ENCODE data around the gene CNTN6. TPM values are rescaled to one million over a fixed set of nuclear protein-coding genes. Genes with fewer than 3 reads are reported as not detected.

CNTN6 gene
- total RNA-seq, 1 experiment from 2014 or later = not detected

- Histone ChIP-seq H3K4me3 (ENCODE audit: low read length) (no peak overlapping the region), H3K27me3 (ENCODE audit: low read length) (no peaks in the 10 kb centered on the region), H3K9me3 (ENCODE audit: low read length) (peaks cover 8% of the 10 kb centered on the region; the same call in 1 of the 2 replicates), H4K20me1 (ENCODE audit: insufficient read depth, low read depth, low read length) (no peaks in the 10 kb centered on the region), H3K79me2 (ENCODE audit: low read length) (no peaks in the 10 kb centered on the region), H3K9ac (ENCODE audit: low read length) (no peak overlapping the region), H2AFZ (ENCODE audit: low read length) (no peak overlapping the region), H3K4me1 (ENCODE audit: low read length) (no peaks in the 10 kb centered on the region), H3K27ac (ENCODE audit: low read length) (no peak overlapping the region), H3K9me2 (replicated peaks; ENCODE audit: insufficient read depth, low read length) (no peaks in the 10 kb centered on the region), H3K4me2 (ENCODE audit: low read depth, low read length, poor library complexity, severe bottlenecking) (no peak overlapping the region), H3K36me3 (ENCODE audit: insufficient read depth, low read length) (no peaks in the 10 kb centered on the region)
- DNase-seq = no peak
These were observed 122.1 kb downstream of the CNTN6 start for GRCh38 chr3:1214933-1215332.

GRCh38 chr3:1216856-1217255 lies 124.0 kb downstream of the CNTN6 start:
- H3K9ac ChIP-seq (ENCODE audit: low read length) = no peak overlapping the region
- no peak overlapping the region for H3K4me2 ChIP-seq (ENCODE audit: low read depth, low read length, poor library complexity, severe bottlenecking)
- H3K9me3 ChIP-seq (ENCODE audit: low read length) = peaks cover 8% of the 10 kb centered on the region; the same call in 1 of the 2 replicates
- no peaks in the 10 kb centered on the region for H4K20me1 ChIP-seq (ENCODE audit: insufficient read depth, low read depth, low read length)
- no peak for DNase-seq
- H3K79me2 ChIP-seq (ENCODE audit: low read length) = no peaks in the 10 kb centered on the region
- H3K4me3 ChIP-seq (ENCODE audit: low read length) = no peak overlapping the region
- no peaks in the 10 kb centered on the region for H3K27me3 ChIP-seq (ENCODE audit: low read length)
- no peaks in the 10 kb centered on the region for H3K36me3 ChIP-seq (ENCODE audit: insufficient read depth, low read length)
- no peaks in the 10 kb centered on the region for H3K4me1 ChIP-seq (ENCODE audit: low read length)
- H3K27ac ChIP-seq (ENCODE audit: low read length) = no peak overlapping the region
- H3K9me2 ChIP-seq (replicated peaks; ENCODE audit: insufficient read depth, low read length) = no peaks in the 10 kb centered on the region
- no peak overlapping the region for H2AFZ ChIP-seq (ENCODE audit: low read length)

- DNase-seq = no peak
- Histone ChIP-seq H3K4me2 (ENCODE audit: low read depth, low read length, poor library complexity, severe bottlenecking) (no peak overlapping the region), H3K9me3 (ENCODE audit: low read length) (peaks cover 3% of the 10 kb centered on the region), H3K27me3 (ENCODE audit: low read length) (no peaks in the 10 kb centered on the region), H3K9me2 (replicated peaks; ENCODE audit: insufficient read depth, low read length) (no peaks in the 10 kb centered on the region), H3K9ac (ENCODE audit: low read length) (no peak overlapping the region), H3K4me3 (ENCODE audit: low read length) (no peak overlapping the region), H3K79me2 (ENCODE audit: low read length) (no peaks in the 10 kb centered on the region), H4K20me1 (ENCODE audit: insufficient read depth, low read depth, low read length) (no peaks in the 10 kb centered on the region), H2AFZ (ENCODE audit: low read length) (no peak overlapping the region), H3K36me3 (ENCODE audit: insufficient read depth, low read length) (no peaks in the 10 kb centered on the region), H3K4me1 (ENCODE audit: low read length) (no peaks in the 10 kb centered on the region), H3K27ac (ENCODE audit: low read length) (no peak overlapping the region)
These were observed 134.3 kb downstream of the CNTN6 start for GRCh38 chr3:1227111-1227510.

- H3K9ac ChIP-seq (ENCODE audit: low read length) = no peak overlapping the region
- H3K79me2 ChIP-seq (ENCODE audit: low read length) = no peaks in the 10 kb centered on the region
- H3K4me2 ChIP-seq (ENCODE audit: low read depth, low read length, poor library complexity, severe bottlenecking) = no peak overlapping the region
- no peaks in the 10 kb centered on the region for H3K36me3 ChIP-seq (ENCODE audit: insufficient read depth, low read length)
- no peaks in the 10 kb centered on the region for H3K9me2 ChIP-seq (replicated peaks; ENCODE audit: insufficient read depth, low read length)
- H3K4me3 ChIP-seq (ENCODE audit: low read length) = no peak overlapping the region
- H4K20me1 ChIP-seq (ENCODE audit: insufficient read depth, low read depth, low read length) = no peaks in the 10 kb centered on the region
- no peaks in the 10 kb centered on the region for H3K27me3 ChIP-seq (ENCODE audit: low read length)
- H3K9me3 ChIP-seq (ENCODE audit: low read length) = peaks cover 3% of the 10 kb centered on the region
- H2AFZ ChIP-seq (ENCODE audit: low read length) = no peak overlapping the region
- H3K4me1 ChIP-seq (ENCODE audit: low read length) = no peaks in the 10 kb centered on the region
- no peak overlapping the region for H3K27ac ChIP-seq (ENCODE audit: low read length)
- no peak for DNase-seq
These were observed 135.5 kb downstream of the CNTN6 start for GRCh38 chr3:1228289-1228688.

- no peaks in the 10 kb centered on the region for H3K4me1 ChIP-seq (ENCODE audit: low read length)
- H3K36me3 ChIP-seq (ENCODE audit: insufficient read depth, low read length) = no peaks in the 10 kb centered on the region
- H3K9me2 ChIP-seq (replicated peaks; ENCODE audit: insufficient read depth, low read length) = no peaks in the 10 kb centered on the region
- no peaks in the 10 kb centered on the region for H4K20me1 ChIP-seq (ENCODE audit: insufficient read depth, low read depth, low read length)
- peaks cover 3% of the 10 kb centered on the region; the same call in 1 of the 2 replicates for H3K9me3 ChIP-seq (ENCODE audit: low read length)
- no peak overlapping the region for H3K9ac ChIP-seq (ENCODE audit: low read length)
- DNase-seq = no peak
- no peak overlapping the region for H3K4me2 ChIP-seq (ENCODE audit: low read depth, low read length, poor library complexity, severe bottlenecking)
- H2AFZ ChIP-seq (ENCODE audit: low read length) = no peak overlapping the region
- H3K79me2 ChIP-seq (ENCODE audit: low read length) = no peaks in the 10 kb centered on the region
- no peak overlapping the region for H3K4me3 ChIP-seq (ENCODE audit: low read length)
- H3K27ac ChIP-seq (ENCODE audit: low read length) = no peak overlapping the region
- H3K27me3 ChIP-seq (ENCODE audit: low read length) = no peaks in the 10 kb centered on the region
These were observed 138.1 kb downstream of the CNTN6 start for GRCh38 chr3:1230920-1231319.

- Histone ChIP-seq H3K27ac (ENCODE audit: low read length) (no peak overlapping the region), H3K4me1 (ENCODE audit: low read length) (no peaks in the 10 kb centered on the region), H3K9me3 (ENCODE audit: low read length) (peaks cover 3% of the 10 kb centered on the region; the same call in 1 of the 2 replicates), H3K27me3 (ENCODE audit: low read length) (no peaks in the 10 kb centered on the region), H3K79me2 (ENCODE audit: low read length) (no peaks in the 10 kb centered on the region), H4K20me1 (ENCODE audit: insufficient read depth, low read depth, low read length) (no peaks in the 10 kb centered on the region), H3K4me3 (ENCODE audit: low read length) (no peak overlapping the region), H3K9ac (ENCODE audit: low read length) (no peak overlapping the region), H3K9me2 (replicated peaks; ENCODE audit: insufficient read depth, low read length) (no peaks in the 10 kb centered on the region), H3K4me2 (ENCODE audit: low read depth, low read length, poor library complexity, severe bottlenecking) (no peak overlapping the region), H3K36me3 (ENCODE audit: insufficient read depth, low read length) (no peaks in the 10 kb centered on the region), H2AFZ (ENCODE audit: low read length) (no peak overlapping the region)
- DNase-seq = no peak
These were observed 139.5 kb downstream of the CNTN6 start for GRCh38 chr3:1232276-1232675.

GRCh38 chr3:1235526-1236120 lies 142.8 kb downstream of the CNTN6 start:
- DNase-seq = no peak
- H3K9me3 ChIP-seq (ENCODE audit: low read length) = peaks cover under 1% of the 10 kb centered on the region; the same call in 1 of the 2 replicates
- H3K4me1 ChIP-seq (ENCODE audit: low read length) = no peaks in the 10 kb centered on the region
- H3K4me2 ChIP-seq (ENCODE audit: low read depth, low read length, poor library complexity, severe bottlenecking) = no peak overlapping the region
- H3K4me3 ChIP-seq (ENCODE audit: low read length) = no peak overlapping the region
- no peaks in the 10 kb centered on the region for H3K9me2 ChIP-seq (replicated peaks; ENCODE audit: insufficient read depth, low read length)
- H2AFZ ChIP-seq (ENCODE audit: low read length) = no peak overlapping the region
- H3K27ac ChIP-seq (ENCODE audit: low read length) = no peak overlapping the region
- H3K27me3 ChIP-seq (ENCODE audit: low read length) = no peaks in the 10 kb centered on the region
- H3K36me3 ChIP-seq (ENCODE audit: insufficient read depth, low read length) = no peaks in the 10 kb centered on the region
- H3K9ac ChIP-seq (ENCODE audit: low read length) = no peak overlapping the region
- no peaks in the 10 kb centered on the region for H3K79me2 ChIP-seq (ENCODE audit: low read length)
- H4K20me1 ChIP-seq (ENCODE audit: insufficient read depth, low read depth, low read length) = no peaks in the 10 kb centered on the region

GRCh38 chr3:1251282-1252060 lies 158.6 kb downstream of the CNTN6 start:
- no peak overlapping the region for H3K4me2 ChIP-seq (ENCODE audit: low read depth, low read length, poor library complexity, severe bottlenecking)
- no peaks in the 10 kb centered on the region for H3K27me3 ChIP-seq (ENCODE audit: low read length)
- no peak overlapping the region for H2AFZ ChIP-seq (ENCODE audit: low read length)
- H3K36me3 ChIP-seq (ENCODE audit: insufficient read depth, low read length) = no peaks in the 10 kb centered on the region
- no peaks in the 10 kb centered on the region for H3K79me2 ChIP-seq (ENCODE audit: low read length)
- H4K20me1 ChIP-seq (ENCODE audit: insufficient read depth, low read depth, low read length) = no peaks in the 10 kb centered on the region
- H3K9me2 ChIP-seq (replicated peaks; ENCODE audit: insufficient read depth, low read length) = no peaks in the 10 kb centered on the region
- H3K9me3 ChIP-seq (ENCODE audit: low read length) = peaks cover 4% of the 10 kb centered on the region; the same call in 1 of the 2 replicates
- no peak overlapping the region for H3K27ac ChIP-seq (ENCODE audit: low read length)
- H3K4me1 ChIP-seq (ENCODE audit: low read length) = no peaks in the 10 kb centered on the region
- H3K9ac ChIP-seq (ENCODE audit: low read length) = no peak overlapping the region
- no peak overlapping the region for H3K4me3 ChIP-seq (ENCODE audit: low read length)
- no peak for DNase-seq
